ENCODE data around the gene ATP2C2. TPM values are rescaled to one million over a fixed set of nuclear protein-coding genes. Genes with fewer than 3 reads are reported as not detected.
"Not testable (repeated sequence)": the region's sequence is repeated elsewhere in the genome, so short reads cannot be mapped to it uniquely, and the experiment has no call there.

ATP2C2 gene
- total RNA-seq, 1 donor from 2014 or later: not detected

DNA sequence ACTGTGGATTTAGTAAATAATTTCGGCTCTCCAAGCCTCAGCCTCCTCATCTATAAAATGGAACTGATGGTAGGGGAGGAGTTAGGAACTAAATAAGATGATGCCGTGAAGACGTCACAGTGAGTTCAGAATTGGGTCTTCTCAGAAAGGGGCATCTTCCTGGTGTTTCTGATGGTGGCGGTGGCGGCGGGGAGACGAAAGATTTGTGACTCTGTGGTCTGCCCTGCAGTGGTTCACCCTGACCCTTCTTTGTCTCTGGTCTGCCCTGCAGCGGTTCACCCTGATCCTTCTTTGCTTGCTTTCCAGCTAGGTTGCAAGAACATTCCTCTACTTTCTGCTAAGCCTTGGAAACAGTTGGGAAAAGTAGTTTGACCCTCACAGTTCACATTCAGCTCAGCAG, 39.3 kb upstream of the ATP2C2 start:
- no peaks in the 10 kb centered on the region for H3K9me3 ChIP-seq (ENCODE audit: control insufficient read depth in 3 of 3, low read length in 3 of 3)
- no peaks in the 10 kb centered on the region for H3K36me3 ChIP-seq (ENCODE audit: control insufficient read depth in 3 of 3, insufficient read depth in 3 of 3, low read length in 3 of 3)

GRCh38 chr16:84329843-84330684, 38.3 kb upstream of the ATP2C2 start:
- Histone ChIP-seq H3K27me3 (ENCODE audit: control insufficient read depth in 3 of 3, insufficient read depth in 3 of 3, low read length in 3 of 3) (peaks cover 6 to 12% (median 8%) of the 10 kb centered on the region in 3 donors), H3K9me3 (ENCODE audit: control insufficient read depth in 3 of 3, low read length in 3 of 3) (no peaks in the 10 kb centered on the region), H3K9ac (ENCODE audit: low read depth in 1 of 3, low read length in 3 of 3) (no peak overlapping the region), H3K4me3 (ENCODE audit: low read length in 3 of 3) (no peak overlapping the region), H3K36me3 (ENCODE audit: control insufficient read depth in 3 of 3, insufficient read depth in 3 of 3, low read length in 3 of 3) (no peaks in the 10 kb centered on the region), H3K27ac (ENCODE audit: low read depth, low read length) (no peak overlapping the region), H3K4me1 (ENCODE audit: control insufficient read depth in 3 of 3, insufficient read depth in 3 of 3, low read length in 3 of 3) (no peaks in the 10 kb centered on the region)

More for the DNA sequence above, 39.3 kb upstream of the ATP2C2 start:
- Histone ChIP-seq H3K4me1 (ENCODE audit: control insufficient read depth in 3 of 3, insufficient read depth in 3 of 3, low read length in 3 of 3) (no peaks in the 10 kb centered on the region), H3K27me3 (ENCODE audit: control insufficient read depth in 3 of 3, insufficient read depth in 3 of 3, low read length in 3 of 3) (peaks cover 6 to 12% (median 8%) of the 10 kb centered on the region in 3 donors), H3K27ac (ENCODE audit: low read depth, low read length) (no peak overlapping the region), H3K9ac (ENCODE audit: low read depth in 1 of 3, low read length in 3 of 3) (no peak overlapping the region), H3K4me3 (ENCODE audit: low read length in 3 of 3) (no peak overlapping the region)

DNA sequence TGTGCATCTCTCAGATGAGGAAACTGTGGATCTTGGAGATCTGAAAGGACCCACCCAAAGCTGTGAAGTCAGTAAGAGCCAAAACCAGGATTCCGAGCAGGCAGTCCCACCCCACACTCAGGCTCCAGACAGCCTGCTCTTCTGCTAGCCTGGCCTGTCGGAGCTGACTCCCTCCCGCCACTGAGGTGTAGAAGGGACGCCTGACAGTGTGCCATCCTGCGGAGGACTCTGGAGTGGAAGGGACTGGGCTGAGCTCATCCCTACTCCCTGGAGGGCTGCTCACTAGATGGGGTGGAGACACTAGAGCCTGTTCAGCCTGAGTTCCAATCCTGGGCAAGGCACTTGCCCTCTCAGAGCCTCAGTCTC, 37.7 kb upstream of the ATP2C2 start:
- no peak overlapping the region for H3K27ac ChIP-seq (ENCODE audit: low read depth, low read length)
- H3K4me1 ChIP-seq (ENCODE audit: control insufficient read depth in 3 of 3, insufficient read depth in 3 of 3, low read length in 3 of 3): no peaks in the 10 kb centered on the region
- no peak overlapping the region for H3K4me3 ChIP-seq (ENCODE audit: low read length in 3 of 3)
- no peak overlapping the region for H3K9ac ChIP-seq (ENCODE audit: low read depth in 1 of 3, low read length in 3 of 3)
- no peaks in the 10 kb centered on the region for H3K9me3 ChIP-seq (ENCODE audit: control insufficient read depth in 3 of 3, low read length in 3 of 3)
- H3K36me3 ChIP-seq (ENCODE audit: control insufficient read depth in 3 of 3, insufficient read depth in 3 of 3, low read length in 3 of 3): no peaks in the 10 kb centered on the region
- peaks cover 6 to 12% (median 8%) of the 10 kb centered on the region in 3 donors for H3K27me3 ChIP-seq (ENCODE audit: control insufficient read depth in 3 of 3, insufficient read depth in 3 of 3, low read length in 3 of 3)

- Histone ChIP-seq H3K27ac (ENCODE audit: low read depth, low read length) (no peak overlapping the region), H3K9me3 (ENCODE audit: control insufficient read depth in 3 of 3, low read length in 3 of 3) (no peaks in the 10 kb centered on the region), H3K4me1 (ENCODE audit: control insufficient read depth in 3 of 3, insufficient read depth in 3 of 3, low read length in 3 of 3) (no peaks in the 10 kb centered on the region), H3K27me3 (ENCODE audit: control insufficient read depth in 3 of 3, insufficient read depth in 3 of 3, low read length in 3 of 3) (peaks cover 2 to 6% (median 3%) of the 10 kb centered on the region in 3 donors), H3K9ac (ENCODE audit: low read depth in 1 of 3, low read length in 3 of 3) (no peak overlapping the region), H3K4me3 (ENCODE audit: low read length in 3 of 3) (no peak overlapping the region), H3K36me3 (ENCODE audit: control insufficient read depth in 3 of 3, insufficient read depth in 3 of 3, low read length in 3 of 3) (no peaks in the 10 kb centered on the region)
Observed at GRCh38 chr16:84331998-84332780, 36.1 kb upstream of the ATP2C2 start.

GRCh38 chr16:84332975-84333684, 35.2 kb upstream of the ATP2C2 start:
- no peak overlapping the region for H3K4me3 ChIP-seq (ENCODE audit: low read length in 3 of 3)
- no peaks in the 10 kb centered on the region for H3K36me3 ChIP-seq (ENCODE audit: control insufficient read depth in 3 of 3, insufficient read depth in 3 of 3, low read length in 3 of 3)
- H3K27ac ChIP-seq (ENCODE audit: low read depth, low read length): no peak overlapping the region

GRCh38 chr16:84334058-84334457, 34.3 kb upstream of the ATP2C2 start:
- peaks cover 3 to 6% (median 3%) of the 10 kb centered on the region in 3 donors for H3K27me3 ChIP-seq (ENCODE audit: control insufficient read depth in 3 of 3, insufficient read depth in 3 of 3, low read length in 3 of 3)
- H3K9ac ChIP-seq (ENCODE audit: low read depth in 1 of 3, low read length in 3 of 3): no peak overlapping the region
- H3K9me3 ChIP-seq (ENCODE audit: control insufficient read depth in 3 of 3, low read length in 3 of 3): no peaks in the 10 kb centered on the region
- no peak overlapping the region for H3K4me3 ChIP-seq (ENCODE audit: low read length in 3 of 3)
- no peaks in the 10 kb centered on the region for H3K36me3 ChIP-seq (ENCODE audit: control insufficient read depth in 3 of 3, insufficient read depth in 3 of 3, low read length in 3 of 3)
- H3K27ac ChIP-seq (ENCODE audit: low read depth, low read length): no peak overlapping the region
- H3K4me1 ChIP-seq (ENCODE audit: control insufficient read depth in 3 of 3, insufficient read depth in 3 of 3, low read length in 3 of 3): no peaks in the 10 kb centered on the region

More at GRCh38 chr16:84332975-84333684, 35.2 kb upstream of the ATP2C2 start:
- H3K9me3 ChIP-seq (ENCODE audit: control insufficient read depth in 3 of 3, low read length in 3 of 3): no peaks in the 10 kb centered on the region
- no peak overlapping the region for H3K9ac ChIP-seq (ENCODE audit: low read depth in 1 of 3, low read length in 3 of 3)
- H3K4me1 ChIP-seq (ENCODE audit: control insufficient read depth in 3 of 3, insufficient read depth in 3 of 3, low read length in 3 of 3): no peaks in the 10 kb centered on the region
- peaks cover 2 to 6% (median 3%) of the 10 kb centered on the region in 3 donors for H3K27me3 ChIP-seq (ENCODE audit: control insufficient read depth in 3 of 3, insufficient read depth in 3 of 3, low read length in 3 of 3)

DNA sequence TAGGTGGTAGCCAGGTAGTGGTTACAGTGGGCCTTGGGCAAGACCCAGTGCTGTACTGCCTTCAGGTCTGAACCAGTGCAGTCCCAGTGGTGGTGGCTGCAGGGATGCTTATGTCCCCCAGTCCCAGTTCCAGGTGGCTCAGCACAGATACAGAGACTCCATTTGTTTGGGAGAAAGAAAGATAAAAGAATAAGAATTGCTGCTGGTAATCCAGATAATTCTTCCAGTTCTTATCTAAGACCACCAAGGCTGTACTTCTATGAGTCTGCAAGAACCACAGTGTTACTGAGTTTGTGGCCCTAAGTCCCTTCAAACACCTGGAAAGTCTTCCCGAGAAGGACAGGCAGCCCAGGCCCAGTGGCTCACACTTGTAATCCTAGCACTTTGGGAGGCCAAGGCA, 33.9 kb upstream of the ATP2C2 start:
- no peaks in the 10 kb centered on the region for H3K4me1 ChIP-seq (ENCODE audit: control insufficient read depth in 3 of 3, insufficient read depth in 3 of 3, low read length in 3 of 3)
- no peak overlapping the region for H3K27ac ChIP-seq (ENCODE audit: low read depth, low read length)
- H3K9ac ChIP-seq (ENCODE audit: low read depth in 1 of 3, low read length in 3 of 3): no peak overlapping the region
- H3K27me3 ChIP-seq (ENCODE audit: control insufficient read depth in 3 of 3, insufficient read depth in 3 of 3, low read length in 3 of 3): peaks cover 3 to 6% (median 5%) of the 10 kb centered on the region in 3 donors
- no peaks in the 10 kb centered on the region for H3K36me3 ChIP-seq (ENCODE audit: control insufficient read depth in 3 of 3, insufficient read depth in 3 of 3, low read length in 3 of 3)
- H3K9me3 ChIP-seq (ENCODE audit: control insufficient read depth in 3 of 3, low read length in 3 of 3): no peaks in the 10 kb centered on the region
- no peak overlapping the region for H3K4me3 ChIP-seq (ENCODE audit: low read length in 3 of 3)

GRCh38 chr16:84337236-84337635, 31.1 kb upstream of the ATP2C2 start:
- H3K27ac ChIP-seq (ENCODE audit: low read depth, low read length); H3K9ac ChIP-seq (ENCODE audit: low read depth in 1 of 3, low read length in 3 of 3); H3K9me3 ChIP-seq (ENCODE audit: control insufficient read depth in 3 of 3, low read length in 3 of 3); H3K4me1 ChIP-seq (ENCODE audit: control insufficient read depth in 3 of 3, insufficient read depth in 3 of 3, low read length in 3 of 3); H3K4me3 ChIP-seq (ENCODE audit: low read length in 3 of 3); H3K36me3 ChIP-seq (ENCODE audit: control insufficient read depth in 3 of 3, insufficient read depth in 3 of 3, low read length in 3 of 3): not testable (repeated sequence)
- H3K27me3 ChIP-seq (ENCODE audit: control insufficient read depth in 3 of 3, insufficient read depth in 3 of 3, low read length in 3 of 3): peaks cover 0 to 14% (median 6%) of the 10 kb centered on the region in 3 donors

- Histone ChIP-seq H3K9ac (ENCODE audit: low read depth in 1 of 3, low read length in 3 of 3) (no peak overlapping the region), H3K27ac (ENCODE audit: low read depth, low read length) (no peak overlapping the region), H3K4me1 (ENCODE audit: control insufficient read depth in 3 of 3, insufficient read depth in 3 of 3, low read length in 3 of 3) (no peaks in the 10 kb centered on the region), H3K4me3 (ENCODE audit: low read length in 3 of 3) (no peak overlapping the region), H3K9me3 (ENCODE audit: control insufficient read depth in 3 of 3, low read length in 3 of 3) (no peaks in the 10 kb centered on the region), H3K36me3 (ENCODE audit: control insufficient read depth in 3 of 3, insufficient read depth in 3 of 3, low read length in 3 of 3) (no peaks in the 10 kb centered on the region), H3K27me3 (ENCODE audit: control insufficient read depth in 3 of 3, insufficient read depth in 3 of 3, low read length in 3 of 3) (peaks cover 0 to 14% (median 6%) of the 10 kb centered on the region in 3 donors)
Observed at GRCh38 chr16:84339311-84339710, 29.0 kb upstream of the ATP2C2 start.
